K562 (cell line): ENCODE results near the gene RNF40. TPM values are rescaled to one million over a fixed set of nuclear protein-coding genes. Genes with fewer than 3 reads are reported as not detected.
A peak's percentile ranks its signal among the peaks of the same experiment; 100 is the strongest.

Experiments used
- BRF1 ChIP-seq: IDR thresholded peaks from 3 replicates; pipeline ENCODE4 v1.6.1; 2011; ENCODE audit warnings: borderline replicate concordance, mild to moderate bottlenecking; ENCODE audit not compliant: insufficient read length; ENCODE audit errors: extremely low read depth
- CEBPZ ChIP-seq: fragments of 150-350 bp; IDR thresholded peaks from 2 replicates; pipeline ENCODE4 v1.6.1; 2014; ENCODE audit warnings: low read depth, mild to moderate bottlenecking, low read length, borderline replicate concordance
- CHAMP1 ChIP-seq: fragments of 450-650 bp; IDR thresholded peaks from 2 replicates; pipeline ENCODE4 v1.6.1; 2016; ENCODE audit warnings: mild to moderate bottlenecking
- CHD4 ChIP-seq: fragments of 200-600 bp; sonication (generic); IDR thresholded peaks from 3 replicates; pipeline ENCODE4 v1.6.1; 2012; ENCODE audit warnings: low read depth, mild to moderate bottlenecking, mixed read lengths, low read length, inconsistent platforms; ENCODE audit not compliant: insufficient read depth, insufficient replicate concordance, poor library complexity, severe bottlenecking
- E2F1 ChIP-seq: sonication (generic); formaldehyde crosslinking; IDR thresholded peaks from 2 replicates; pipeline ENCODE4 v1.8.1; 2023; ENCODE audit warnings: mild to moderate bottlenecking, missing genetic modification reagents, moderate library complexity
- EGR1 ChIP-seq: fragments of 450-650 bp; conservative IDR thresholded peaks from 2 replicates; pipeline ENCODE4 v1.6.1; 2017; ENCODE audit warnings: mild to moderate bottlenecking
- FOXA1 ChIP-seq: fragments of 450-650 bp; IDR thresholded peaks from 2 replicates; pipeline ENCODE4 v1.6.1; 2016; ENCODE audit warnings: mild to moderate bottlenecking, borderline replicate concordance
- HNRNPK ChIP-seq: fragments of 200-400 bp; formaldehyde crosslinking; IDR thresholded peaks from one replicate; pipeline ENCODE4 v1.6.1; 2018; ENCODE audit warnings: mild to moderate bottlenecking, low read depth, low read length; ENCODE audit not compliant: poor library complexity, severe bottlenecking
- IRF2 ChIP-seq: sonication (generic); formaldehyde crosslinking; IDR thresholded peaks from 2 replicates; pipeline ENCODE4 v1.8.1; 2022; ENCODE audit warnings: mild to moderate bottlenecking, missing genetic modification reagents
- KDM2B ChIP-seq: fragments of 250-450 bp; sonication (Bioruptor Pico); IDR thresholded peaks from 2 replicates; pipeline ENCODE4 v1.8.0; 2021; ENCODE audit warnings: mild to moderate bottlenecking, moderate library complexity
- NR1H2 ChIP-seq: sonication (generic); formaldehyde crosslinking; IDR thresholded peaks from 2 replicates; pipeline ENCODE4 v1.4.0; 2020; ENCODE audit warnings: mild to moderate bottlenecking, missing genetic modification reagents
- POLR2G ChIP-seq: fragments of 200-400 bp; formaldehyde crosslinking; IDR thresholded peaks from 2 replicates; pipeline ENCODE4 v1.6.1; 2017; ENCODE audit warnings: low read depth, mild to moderate bottlenecking, antibody characterized with exemption, low read length, moderate library complexity
- TAF1 ChIP-seq: IDR thresholded peaks from 2 replicates; pipeline ENCODE4 v1.6.1; 2011; ENCODE audit warnings: mild to moderate bottlenecking, low read length, moderate library complexity; ENCODE audit not compliant: insufficient read depth, control insufficient read depth, severe bottlenecking; ENCODE audit errors: extremely low read depth
- TAF15 ChIP-seq: fragments of 200-400 bp; formaldehyde crosslinking; IDR thresholded peaks from 2 replicates; pipeline ENCODE4 v1.6.1; 2017; ENCODE audit warnings: mild to moderate bottlenecking, low read depth, low read length, moderate library complexity
- XRCC3 ChIP-seq: fragments of 450-650 bp; IDR thresholded peaks from 2 replicates; pipeline ENCODE4 v1.6.1; 2017; ENCODE audit warnings: mild to moderate bottlenecking, moderate library complexity
- ZBTB8A ChIP-seq: fragments of 450-650 bp; IDR thresholded peaks from 2 replicates; pipeline ENCODE4 v1.6.1; 2018; ENCODE audit warnings: mild to moderate bottlenecking, moderate library complexity; ENCODE audit not compliant: partially characterized antibody
- ZEB2 ChIP-seq: fragments of 450-650 bp; IDR thresholded peaks from 2 replicates; pipeline ENCODE4 v1.6.1; 2016
- ZNF263 ChIP-seq: sonication (generic); formaldehyde crosslinking; IDR thresholded peaks from 2 replicates; pipeline ENCODE4 v1.8.0; 2022; ENCODE audit warnings: mild to moderate bottlenecking, missing genetic modification reagents, borderline replicate concordance
- ZNF551 ChIP-seq: fragments of 250-450 bp; sonication (Bioruptor Pico); IDR thresholded peaks from 2 replicates; pipeline ENCODE4 v1.5.0; 2021; ENCODE audit warnings: mild to moderate bottlenecking, moderate library complexity
- polyA plus RNA-seq, 8 experiments: library from polyadenylated mRNA; depleted of rRNA in 4 of 8; stranded (reverse) in 5 of 8; unstranded in 3 of 8; fragments of >200 nt; fragmentation: Nextera tagmentation in 2 of 8; fragmentation: Illumina TruSeq in 1 of 8; extraction: Ambion mirVana in 2 of 8; extraction: Trizol in 1 of 8; gene quantifications; 2 replicates each; pipeline versions ENCODE4 v1.2.1 to v1.2.3, GENCODE V29; 2011 to 2014; ENCODE audit warnings: inconsistent platforms in 1 of 8, missing spikeins in 1 of 8
- total RNA-seq, 7 experiments: library from RNA; depleted of rRNA in 6 of 7; stranded (reverse); fragments of >200 nt in 6 of 7; fragmentation: Illumina TruSeq in 2 of 7; extraction: Trizol in 2 of 7; gene quantifications; 2 replicates each; pipeline versions ENCODE4 v1.2.1 to v1.2.3, GENCODE V29; 2011 to 2021; ENCODE audit warnings: low replicate concordance in 1 of 7
- TF ChIP-seq, protein P1 (sequence below): sonication (generic); formaldehyde crosslinking; IDR thresholded peaks from 2 replicates; pipeline ENCODE4 v1.8.1; 2022; ENCODE audit warnings: missing genetic modification reagents

Gene RNF40
- total and polyA plus RNA-seq, 9 of the 15 experiments (the other 6 are each of a cell fraction or from before 2014, with no cell fraction given), result 6.2 to 129 (median 81.5) TPM

DNA sequence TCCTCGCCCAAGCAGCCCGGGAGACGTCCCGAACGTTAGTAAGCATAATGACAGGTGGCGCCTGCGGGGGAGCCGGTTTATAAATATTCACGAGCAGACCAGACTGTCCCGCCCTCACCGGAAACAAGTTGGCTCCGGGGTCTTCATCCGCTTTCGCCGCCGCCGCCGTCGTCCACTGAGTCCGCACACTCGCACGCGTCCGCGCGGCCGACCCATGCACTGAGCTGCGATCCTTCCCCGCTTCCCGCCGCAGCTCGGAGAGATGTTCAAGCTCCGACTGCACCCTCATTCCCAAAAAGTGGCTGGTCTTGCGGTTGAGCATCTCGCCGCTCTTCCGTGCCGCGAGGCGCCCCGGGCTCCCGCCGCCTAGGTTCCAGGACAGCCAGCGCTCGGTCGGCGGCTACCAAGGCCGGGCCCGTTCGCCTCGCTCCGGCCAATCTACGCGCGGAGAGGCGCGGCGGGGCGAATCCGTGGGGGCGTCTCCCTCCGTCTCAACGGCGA, 645 bp upstream of the RNF40 start (continued):
- TF ChIP-seq, protein P1, sequence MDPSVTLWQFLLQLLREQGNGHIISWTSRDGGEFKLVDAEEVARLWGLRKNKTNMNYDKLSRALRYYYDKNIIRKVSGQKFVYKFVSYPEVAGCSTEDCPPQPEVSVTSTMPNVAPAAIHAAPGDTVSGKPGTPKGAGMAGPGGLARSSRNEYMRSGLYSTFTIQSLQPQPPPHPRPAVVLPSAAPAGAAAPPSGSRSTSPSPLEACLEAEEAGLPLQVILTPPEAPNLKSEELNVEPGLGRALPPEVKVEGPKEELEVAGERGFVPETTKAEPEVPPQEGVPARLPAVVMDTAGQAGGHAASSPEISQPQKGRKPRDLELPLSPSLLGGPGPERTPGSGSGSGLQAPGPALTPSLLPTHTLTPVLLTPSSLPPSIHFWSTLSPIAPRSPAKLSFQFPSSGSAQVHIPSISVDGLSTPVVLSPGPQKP (CRISPR knock-in tag), result no peak
- TF ChIP-seq BRF1 (no peak), CEBPZ (no peak), XRCC3 (no peak), KDM2B (CRISPR knock-in tag) (0 out of 2 replicates have a peak, but pooled peaks have one; percentile 18), POLR2G (no peak; the same call in 1 of the 2 replicates), ZNF263 (CRISPR knock-in tag) (0 out of 2 replicates have a peak, but pooled peaks have one; percentile 13), NR1H2 (no peak), ZEB2 (no peak), EGR1 (peak; percentile 57), HNRNPK (no peak), E2F1 (0 out of 2 replicates have a peak, but pooled peaks have one; percentile 0), IRF2 (CRISPR knock-in tag) (no peak), TAF15 (no peak), CHAMP1 (no peak), ZNF551 (CRISPR knock-in tag) (no peak), FOXA1 (no peak), TAF1 (peak; percentile 55), CHD4 (no peak), ZBTB8A (no peak)
